ENCODE results near the gene CD164L2. TPM values are rescaled to one million over a fixed set of nuclear protein-coding genes. Genes with fewer than 3 reads are reported as not detected.

The CD164L2 gene
- polyA plus RNA-seq, 3 donors: 0.07 to 0.61 TPM; not detected in 1

DNA sequence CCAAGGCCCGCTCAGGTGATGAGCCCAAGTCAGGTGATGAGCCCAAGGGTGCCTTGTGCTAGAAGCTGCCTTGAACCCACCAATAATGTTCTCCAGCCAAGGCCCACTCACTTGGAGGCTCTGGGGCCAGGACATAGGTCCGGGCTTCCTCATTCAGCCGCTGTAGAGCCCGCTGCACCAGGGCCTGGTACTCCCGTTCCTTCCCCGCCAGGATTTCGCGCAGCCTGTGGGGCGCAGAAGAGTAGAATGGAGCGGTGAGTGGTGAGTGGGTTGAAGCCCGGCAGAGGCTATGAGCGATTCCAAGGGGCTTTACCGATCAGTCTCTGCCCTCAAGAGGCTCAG lies 26.9 kb downstream of the CD164L2 start:
- WGBS, 3 donors: 88 to 98% (median 91%) methylated on average over 13 of the region's 13 CpGs
- no peak overlapping the region for H3K27ac ChIP-seq (ENCODE audit: low read depth, low read length)

DNA sequence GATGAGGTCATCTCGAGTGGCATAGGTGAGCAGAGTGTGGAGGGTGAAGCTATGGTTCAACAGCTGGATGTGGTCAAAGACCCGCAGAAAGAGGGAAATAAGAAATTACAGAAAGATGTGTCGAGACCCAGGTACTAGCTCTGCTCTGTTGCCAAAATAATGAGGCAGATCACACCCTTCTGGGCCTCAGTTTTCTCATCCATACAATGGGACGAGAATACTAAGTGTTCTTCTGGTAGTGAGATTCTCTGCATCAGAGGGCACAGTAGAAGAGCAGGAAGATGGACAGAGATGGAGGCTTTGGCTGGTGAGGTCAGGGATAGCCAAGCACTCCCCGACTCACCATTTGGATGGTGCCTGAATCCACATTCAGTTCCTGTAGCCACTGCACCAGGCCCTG lies 27.4 kb downstream of the CD164L2 start:
- 88 to 94% (median 90%) methylated on average over 5 of the region's 5 CpGs for WGBS, 3 donors
- H3K27ac ChIP-seq (ENCODE audit: low read depth, low read length): no peak overlapping the region

DNA sequence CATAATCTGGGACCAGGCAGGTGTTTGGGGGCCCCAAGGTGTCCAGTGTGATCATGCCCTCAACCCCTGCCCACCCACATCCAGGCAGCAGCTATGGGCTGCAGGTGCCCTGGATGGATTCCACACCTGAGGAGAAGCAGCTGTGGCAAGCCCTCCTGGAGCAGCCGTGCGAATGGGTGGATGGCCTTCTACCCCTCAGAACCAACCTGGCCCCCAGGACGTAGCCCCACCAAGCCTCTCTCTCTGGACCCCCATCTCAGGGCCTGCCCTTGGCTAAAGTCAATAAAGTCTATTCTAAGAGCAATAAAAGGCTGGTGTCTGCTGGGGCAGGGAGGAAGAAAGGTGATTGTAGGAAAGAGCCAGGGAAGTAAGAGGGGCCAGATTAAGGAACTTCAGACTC lies 29.5 kb downstream of the CD164L2 start:
- no peak overlapping the region for H3K27ac ChIP-seq (ENCODE audit: low read depth, low read length)
- WGBS, 3 donors: 83 to 92% (median 85%) methylated on average over 3 of the region's 3 CpGs

DNA sequence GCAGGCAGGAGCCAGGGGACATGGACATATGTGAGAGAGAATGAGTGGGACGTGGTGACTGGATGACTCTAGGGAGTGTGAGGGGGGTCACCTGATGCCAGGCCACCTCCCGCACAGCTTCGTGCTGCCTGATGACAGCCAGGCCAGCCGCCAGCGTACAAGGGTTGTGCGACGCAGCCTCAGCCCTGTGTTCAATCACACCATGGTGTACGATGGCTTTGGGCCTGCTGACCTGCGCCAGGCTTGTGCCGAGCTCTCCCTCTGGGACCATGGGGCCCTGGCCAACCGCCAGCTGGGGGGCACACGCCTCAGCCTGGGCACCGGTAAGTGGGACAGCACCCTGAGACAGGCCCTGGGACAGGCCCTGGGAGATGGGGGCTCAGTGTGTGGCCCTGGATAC lies 30.0 kb downstream of the CD164L2 start:
- H3K27ac ChIP-seq (ENCODE audit: low read depth, low read length): no peak overlapping the region
- 87 to 92% (median 89%) methylated on average over 13 of the region's 13 CpGs for WGBS, 3 donors

DNA sequence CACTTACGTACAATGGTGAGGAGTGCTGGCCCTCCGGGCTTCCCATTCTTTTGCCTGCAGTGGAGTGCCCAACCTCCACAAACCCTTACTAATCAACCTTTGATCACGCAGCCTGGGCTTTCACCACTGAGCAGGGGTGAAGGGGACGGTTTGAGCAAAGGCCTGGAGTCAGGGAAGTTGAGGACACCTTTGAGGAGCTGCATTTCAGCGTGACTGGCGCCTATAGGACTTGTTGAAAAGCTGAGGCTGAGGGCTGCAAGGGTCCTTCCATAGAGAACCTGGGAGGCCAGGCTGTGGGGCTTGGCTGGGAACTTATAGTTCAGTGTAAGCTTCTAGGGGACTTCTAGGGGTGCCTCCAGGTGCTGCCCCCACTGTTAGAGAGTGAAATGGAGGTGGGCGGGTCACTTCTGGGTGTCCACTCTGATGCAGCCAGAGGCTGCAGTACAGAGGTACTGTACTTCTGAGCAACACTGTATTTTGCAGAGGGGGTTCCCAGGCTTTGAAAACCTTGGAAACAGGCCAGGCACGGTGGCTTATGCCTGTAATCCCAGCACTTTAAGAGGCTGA lies 31.5 kb downstream of the CD164L2 start:
- H3K27ac ChIP-seq (ENCODE audit: low read depth, low read length): no peak overlapping the region
- 60 to 73% (median 72%) methylated on average over 8 of the region's 8 CpGs for WGBS, 3 donors

DNA sequence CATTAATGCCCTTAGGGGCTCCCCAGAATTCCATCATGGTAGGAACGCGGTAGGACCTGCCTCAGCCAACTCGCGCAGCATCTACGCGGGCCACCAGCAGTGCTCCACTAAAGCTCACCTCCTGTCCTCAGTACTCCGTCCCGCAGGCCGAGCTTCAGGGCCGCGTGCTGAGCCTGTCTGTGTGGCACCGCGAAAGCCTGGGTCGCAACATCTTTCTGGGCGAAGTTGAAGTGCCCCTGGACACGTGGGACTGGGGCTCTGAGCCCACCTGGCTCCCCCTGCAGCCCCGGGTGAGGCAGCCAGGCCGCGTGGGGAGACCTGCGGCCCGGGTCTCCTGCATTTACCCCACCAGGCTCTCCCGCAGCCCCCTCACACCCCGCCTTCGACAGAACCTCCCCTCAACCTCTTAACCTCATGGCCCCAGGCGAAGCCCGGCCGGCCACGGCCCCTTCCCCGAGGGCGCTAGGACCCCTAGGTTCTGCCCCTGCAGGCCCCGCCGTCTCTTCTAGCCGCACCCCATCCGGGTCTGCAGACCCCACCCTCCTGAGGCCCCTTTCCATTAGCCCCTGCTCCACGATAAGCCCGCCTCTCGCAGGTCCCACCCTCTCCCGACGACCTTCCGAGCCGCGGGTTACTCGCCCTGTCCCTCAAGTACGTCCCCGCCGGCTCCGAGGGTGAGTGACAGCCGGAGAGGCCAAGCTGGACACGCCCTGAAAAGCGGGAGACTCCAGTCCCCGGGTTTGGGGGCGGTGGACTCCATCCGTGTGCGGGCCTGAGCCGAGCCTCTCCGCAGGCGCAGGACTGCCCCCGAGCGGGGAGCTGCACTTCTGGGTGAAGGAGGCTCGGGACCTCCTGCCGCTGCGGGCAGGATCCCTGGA lies 32.2 kb downstream of the CD164L2 start:
- WGBS, 3 donors: 49 to 69% (median 52%) methylated on average over 62 of the region's 62 CpGs
- H3K27ac ChIP-seq (ENCODE audit: low read depth, low read length): no peak overlapping the region

DNA sequence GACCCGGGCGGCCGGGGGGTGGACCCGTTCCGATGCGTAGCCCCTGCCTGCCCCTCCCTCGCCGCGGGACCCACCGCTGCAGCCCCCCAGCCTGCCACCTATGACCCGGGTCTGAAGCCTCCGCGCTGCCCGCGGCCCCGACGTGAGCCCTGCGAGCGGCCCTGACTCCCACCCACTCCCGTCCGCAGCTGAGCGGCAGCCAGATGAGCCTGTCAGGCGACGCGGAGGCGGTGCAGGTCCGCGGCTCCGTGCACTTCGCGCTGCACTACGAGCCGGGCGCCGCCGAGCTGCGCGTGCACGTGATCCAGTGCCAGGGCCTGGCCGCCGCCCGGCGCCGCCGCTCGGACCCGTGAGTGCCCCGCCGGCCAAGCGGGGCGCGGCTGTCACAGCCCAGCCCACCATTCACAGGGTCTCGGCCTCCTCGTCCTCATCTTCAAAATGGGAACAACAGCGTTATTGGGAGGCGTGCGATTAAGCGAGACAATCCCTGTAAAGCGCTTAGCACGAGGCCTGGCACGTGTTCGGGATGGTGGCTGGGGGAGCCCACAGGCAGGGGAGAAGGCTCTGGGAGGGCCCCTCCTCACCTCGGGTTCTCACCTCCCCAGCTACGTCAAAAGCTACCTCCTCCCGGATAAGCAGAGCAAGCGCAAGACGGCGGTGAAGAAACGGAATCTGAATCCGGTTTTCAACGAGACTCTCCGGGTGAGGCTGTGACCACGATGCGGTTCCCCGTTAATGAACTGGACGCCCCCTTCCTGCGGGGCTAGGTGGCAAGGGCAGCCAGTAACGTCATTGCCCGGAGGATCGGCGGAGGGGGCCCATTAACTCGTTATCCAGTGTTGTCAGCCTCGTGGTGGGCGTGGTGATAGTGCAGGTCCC lies 33.1 kb downstream of the CD164L2 start:
- H3K27ac ChIP-seq (ENCODE audit: low read depth, low read length): no peak overlapping the region
- WGBS, 3 donors: 34 to 38% (median 34%) methylated on average over 73 to 84 of the region's 84 CpGs

DNA sequence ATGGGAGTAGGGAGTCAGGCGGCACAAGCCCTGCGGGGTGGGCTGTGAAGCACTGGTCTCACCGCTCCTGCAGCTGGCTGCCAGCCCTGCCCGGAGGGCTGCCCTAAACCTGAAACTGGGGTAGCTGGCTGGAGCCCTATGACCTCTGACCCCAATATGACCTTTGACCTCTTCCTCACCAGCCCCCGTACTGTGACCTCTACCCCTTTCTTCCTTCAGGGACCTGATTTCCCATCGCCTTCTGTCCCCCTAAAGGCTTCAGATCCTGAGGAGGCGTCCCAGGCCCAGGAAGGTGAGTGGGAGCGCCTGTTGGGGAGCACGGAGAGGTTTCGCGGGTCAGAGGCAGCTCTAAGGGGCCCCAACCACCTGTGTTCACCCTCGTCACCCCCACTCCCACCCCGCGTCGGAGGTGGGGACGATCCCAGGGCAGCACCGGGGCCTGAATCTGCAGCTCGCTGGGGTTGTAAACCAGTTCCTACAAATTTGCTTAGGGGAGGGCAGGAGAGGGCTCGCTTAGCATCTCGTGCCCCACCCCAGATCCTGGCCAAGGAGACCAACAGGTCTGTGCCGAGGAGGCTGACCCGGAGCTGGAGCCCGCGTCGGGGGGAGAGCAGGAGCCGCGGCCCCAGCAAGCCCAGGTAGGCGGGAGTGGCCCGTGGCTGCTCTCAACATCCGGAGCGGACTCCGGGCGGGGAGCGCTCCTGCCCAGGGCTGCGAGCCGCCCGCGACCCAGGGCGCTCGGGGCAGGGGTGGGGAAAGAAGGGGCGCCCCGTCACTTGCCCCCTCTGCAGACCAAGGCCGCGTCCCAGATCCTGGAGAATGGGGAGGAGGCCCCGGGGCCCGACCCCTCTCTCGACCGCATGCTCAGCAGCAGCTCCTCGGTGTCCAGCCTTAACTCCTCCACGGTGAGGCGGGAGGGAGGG lies 34.0 kb downstream of the CD164L2 start:
- 19 to 31% (median 29%) methylated on average over 40 to 51 of the region's 51 CpGs for WGBS, 3 donors

DNA sequence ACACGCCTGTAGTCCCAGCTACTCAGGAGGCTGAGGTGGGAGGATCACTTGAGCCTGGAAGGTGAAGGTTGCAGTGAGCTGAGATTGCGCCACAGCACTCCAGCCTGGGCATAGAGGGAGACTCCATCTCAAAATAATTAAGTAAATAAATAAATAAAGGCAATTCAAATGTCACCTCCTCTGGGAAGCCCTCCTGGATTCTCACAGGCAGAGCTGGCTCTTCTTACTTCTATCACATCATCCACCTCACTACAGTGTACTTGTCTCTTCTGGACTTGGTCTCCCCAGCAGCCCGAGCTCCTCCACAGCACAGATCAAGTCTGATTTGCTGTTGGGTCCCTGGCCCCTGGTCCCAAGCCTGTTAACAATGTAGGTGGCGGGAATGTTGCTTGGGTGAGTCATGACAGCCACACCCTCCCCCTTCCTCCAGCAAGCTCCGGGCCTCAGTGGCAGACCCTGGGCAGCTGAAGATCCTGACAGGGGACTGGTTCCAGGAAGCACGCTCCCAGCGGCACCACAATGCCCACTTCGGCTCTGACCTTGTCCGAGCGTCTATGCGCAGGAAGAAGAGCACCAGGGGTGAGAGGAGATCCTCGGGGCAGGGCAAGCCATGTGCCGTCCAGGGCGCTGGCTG lies 36.0 kb downstream of the CD164L2 start:
- no peak overlapping the region for H3K27ac ChIP-seq (ENCODE audit: low read depth, low read length)
- WGBS, 3 donors: 76 to 89% (median 84%) methylated on average over 14 of the region's 14 CpGs

More for the DNA sequence above, 34.0 kb downstream of the CD164L2 start:
- no peak overlapping the region for H3K27ac ChIP-seq (ENCODE audit: low read depth, low read length)

DNA sequence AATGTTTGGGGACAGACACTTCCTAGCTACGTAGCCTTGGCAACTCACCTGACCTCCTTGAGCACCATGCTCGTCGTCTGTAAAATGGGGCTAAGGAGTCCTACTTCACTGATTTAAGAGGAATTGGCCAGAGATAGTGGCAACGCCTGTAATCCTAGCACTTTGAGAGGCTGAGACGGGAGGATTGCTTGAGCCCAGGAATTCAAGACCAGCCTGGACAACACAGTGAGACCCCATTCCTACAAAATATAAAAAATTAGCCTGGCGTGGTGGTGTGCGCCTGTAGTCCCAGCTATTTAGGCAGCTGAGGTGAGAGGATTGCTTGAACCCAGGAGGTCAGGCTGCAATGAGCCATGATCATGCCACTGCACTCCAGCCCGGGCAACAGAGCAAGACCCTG lies 36.8 kb downstream of the CD164L2 start:
- H3K27ac ChIP-seq (ENCODE audit: low read depth, low read length): no peak overlapping the region
- WGBS, 3 donors: 92 to 94% (median 93%) methylated on average over 8 of the region's 8 CpGs

DNA sequence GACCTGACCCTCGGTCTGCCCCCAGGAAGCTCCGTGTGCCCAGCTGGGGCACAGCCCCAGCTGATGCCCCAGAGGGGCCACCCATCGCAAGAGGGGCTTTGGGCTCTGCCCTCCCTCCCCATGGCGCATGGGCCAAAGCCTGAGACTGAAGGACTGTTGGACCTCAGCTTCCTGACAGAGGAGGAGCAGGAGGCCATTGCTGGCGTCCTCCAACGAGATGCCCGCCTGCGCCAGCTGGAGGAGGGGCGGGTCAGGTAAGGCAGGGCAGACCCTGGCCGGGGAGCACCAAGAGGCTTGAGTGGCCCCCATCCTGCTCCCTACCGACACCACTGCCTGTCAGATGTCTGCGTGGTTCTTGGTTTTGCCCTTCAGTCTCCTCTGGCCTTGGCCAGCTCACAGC lies 37.9 kb downstream of the CD164L2 start:
- WGBS, 3 donors: 84 to 91% (median 90%) methylated on average over 12 of the region's 12 CpGs
- H3K27ac ChIP-seq (ENCODE audit: low read depth, low read length): no peak overlapping the region

DNA sequence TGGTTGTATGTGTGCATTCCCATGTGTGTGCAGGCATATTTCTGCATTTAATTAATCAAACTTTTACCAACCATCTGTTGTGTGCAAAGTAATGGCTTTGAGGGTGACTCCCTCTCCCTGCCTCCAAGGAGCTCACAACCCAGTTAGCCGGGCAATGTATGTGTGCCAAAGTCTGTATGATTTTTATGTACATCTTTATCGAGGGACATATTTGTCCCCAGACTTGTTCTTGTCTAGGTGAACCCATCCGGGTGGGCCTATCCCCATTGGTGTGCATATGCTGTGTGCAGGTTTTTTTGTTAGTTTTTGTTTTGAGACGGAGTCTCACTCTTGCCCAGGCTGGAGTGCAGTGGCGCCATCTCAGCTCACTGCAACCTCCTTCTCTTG lies 39.5 kb downstream of the CD164L2 start:
- WGBS, 3 donors: 41 to 58% (median 52%) methylated on average over 5 of the region's 5 CpGs
- no peak overlapping the region for H3K27ac ChIP-seq (ENCODE audit: low read depth, low read length)

DNA sequence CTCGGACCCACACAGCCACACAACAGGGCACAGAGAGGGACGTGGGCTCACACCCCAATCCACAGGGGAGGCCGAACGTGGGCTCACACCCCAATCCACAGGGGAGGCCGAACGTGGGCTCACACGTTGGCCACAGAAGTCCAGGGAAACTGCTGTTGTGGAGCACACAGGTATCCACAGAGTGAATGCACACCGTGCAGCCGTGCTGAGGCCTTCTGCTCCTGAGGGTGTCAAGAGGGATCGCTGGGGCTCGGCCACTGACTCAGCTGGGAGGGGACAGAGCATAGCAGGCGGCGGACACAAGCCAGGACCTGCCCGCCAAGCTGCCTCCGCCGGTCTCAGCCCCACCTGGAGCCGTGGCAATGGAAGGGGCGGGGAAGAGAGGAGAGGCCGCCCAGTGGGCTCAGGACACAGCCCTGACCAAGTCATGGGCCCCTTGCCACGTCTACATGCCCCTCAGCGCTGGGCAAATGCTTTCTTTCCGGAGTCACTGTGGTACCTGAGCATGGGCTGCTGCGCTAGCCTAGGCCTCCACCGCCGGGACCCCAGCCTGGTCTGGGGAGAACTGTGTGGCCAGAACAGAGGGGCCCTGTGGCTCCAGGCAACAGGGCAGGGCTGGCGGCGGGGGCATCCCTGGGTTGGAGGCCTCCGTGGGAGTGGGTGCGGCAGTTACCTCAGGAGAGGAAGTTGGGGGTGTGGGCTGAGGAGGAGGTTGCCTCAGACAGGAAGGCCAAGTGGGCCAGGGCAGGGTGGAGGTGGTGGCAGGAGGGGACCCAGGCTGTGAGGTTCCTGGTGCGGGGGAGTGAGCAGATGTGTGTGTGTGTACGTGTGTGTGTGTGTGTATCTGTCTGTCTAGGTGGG lies 40.1 kb downstream of the CD164L2 start:
- H3K27ac ChIP-seq (ENCODE audit: low read depth, low read length): no peak overlapping the region
- 32 to 46% (median 39%) methylated on average over 31 of the region's 31 CpGs for WGBS, 3 donors

DNA sequence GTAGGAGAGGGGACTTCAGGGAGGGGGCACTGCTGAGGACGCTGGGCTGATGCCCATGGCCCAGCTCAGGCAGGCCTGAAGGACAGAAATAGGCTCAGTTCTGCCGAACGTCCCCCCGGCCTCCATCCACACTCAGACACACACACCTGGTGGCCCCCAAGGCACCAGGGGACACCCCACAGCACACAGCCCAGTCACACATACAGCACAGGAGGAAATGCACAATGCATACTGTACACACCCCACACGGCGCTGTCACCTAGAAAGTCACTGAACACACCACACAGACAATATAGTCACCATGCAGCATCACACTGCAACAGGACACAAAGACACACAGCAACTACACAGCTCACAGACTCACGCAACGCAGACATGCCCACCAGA lies 40.7 kb downstream of the CD164L2 start:
- WGBS, 3 donors: 33 to 62% (median 59%) methylated on average over 8 of the region's 8 CpGs
- H3K27ac ChIP-seq (ENCODE audit: low read depth, low read length): no peak overlapping the region

DNA sequence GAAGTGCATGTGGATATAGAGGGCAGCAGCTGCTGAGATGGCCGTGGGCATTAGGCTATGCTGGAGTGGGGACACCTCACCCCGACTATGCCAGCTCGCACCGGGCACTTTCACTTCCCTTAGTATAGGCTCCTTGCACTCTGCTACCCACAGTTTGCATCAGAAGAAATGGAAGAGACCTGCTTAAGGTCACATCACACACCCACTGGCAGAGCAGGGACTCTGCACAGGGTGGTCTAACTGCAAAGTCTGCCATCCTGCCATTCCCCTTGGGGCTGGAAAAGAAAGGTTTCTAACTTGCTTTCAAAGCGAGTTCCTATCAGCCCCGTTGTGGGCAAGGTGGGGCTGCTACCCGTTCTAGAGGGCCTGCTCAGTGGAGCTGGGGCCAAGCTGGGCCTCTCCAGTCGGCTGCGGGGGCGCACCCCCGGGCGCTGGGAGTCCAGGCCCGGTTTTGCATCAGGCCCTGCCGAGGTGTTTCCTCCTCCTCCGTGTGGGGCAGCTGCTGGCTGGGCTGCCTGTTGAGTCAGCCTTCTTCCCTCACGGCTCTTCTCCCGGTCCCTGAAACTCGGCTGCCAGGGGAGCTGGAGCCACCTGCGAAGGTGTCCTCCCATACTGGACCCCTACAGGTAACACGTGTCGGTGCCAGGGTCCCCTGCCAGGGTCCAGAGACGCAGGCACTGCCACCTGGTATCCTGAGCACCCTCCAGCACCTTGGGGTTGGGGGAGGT lies 41.4 kb downstream of the CD164L2 start, which contains the start of gene SYTL1:
TSS of gene SYTL1 (plus strand) at position 498 of the 728 bp plus-strand sequence. CDS start 3,313 bp downstream, outside the sequence.
- WGBS, 3 donors: 16 to 31% (median 22%) methylated on average over 22 of the region's 22 CpGs
- H3K27ac ChIP-seq (ENCODE audit: low read depth, low read length): no peak within 1 kb of the TSS

DNA sequence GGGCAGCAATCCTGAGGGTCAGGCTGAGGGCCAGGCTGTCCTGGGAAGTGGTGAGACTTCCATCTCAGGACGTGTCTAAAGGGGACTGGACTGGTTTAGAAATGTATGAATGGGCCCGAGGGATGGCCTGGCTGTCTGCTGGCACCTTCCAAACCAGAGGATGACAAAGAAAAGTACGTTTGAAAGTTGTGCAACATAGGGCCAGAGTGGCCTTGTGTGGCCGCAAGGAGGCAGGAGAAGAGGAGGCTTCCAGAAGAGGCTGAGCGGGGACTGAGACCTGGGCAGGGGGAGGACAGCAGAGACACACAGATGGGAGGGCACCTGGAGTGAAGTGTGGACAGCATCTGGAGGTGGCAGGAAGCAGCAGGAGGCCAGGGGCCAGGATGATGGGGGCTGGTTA lies 43.9 kb downstream of the CD164L2 start:
- WGBS, 3 donors: 46 to 67% (median 46%) methylated on average over 5 of the region's 5 CpGs
- no peak overlapping the region for H3K27ac ChIP-seq (ENCODE audit: low read depth, low read length)
